LNCaP clone FGC (cell line): Measurements from ENCODE around the gene KPNA3.

Experiments used
- DNase-seq: peaks from one replicate; pipeline ENCODE4 v3.0.0-alpha.2; 2011; ENCODE audit warnings: low read depth
- H3K4me3 ChIP-seq: 2 replicates; pipeline ENCODE4 v1.5.1; 2011; ENCODE audit warnings: mild to moderate bottlenecking, low read depth, low read length, control low read depth
- TF ChIP-seq, protein P1 (sequence below): IDR thresholded peaks from 2 replicates; pipeline ENCODE4 v1.5.1; 2012; ENCODE audit warnings: mild to moderate bottlenecking; ENCODE audit not compliant: control insufficient read depth, insufficient read depth; ENCODE audit errors: extremely low read depth

The KPNA3 gene

DNA sequence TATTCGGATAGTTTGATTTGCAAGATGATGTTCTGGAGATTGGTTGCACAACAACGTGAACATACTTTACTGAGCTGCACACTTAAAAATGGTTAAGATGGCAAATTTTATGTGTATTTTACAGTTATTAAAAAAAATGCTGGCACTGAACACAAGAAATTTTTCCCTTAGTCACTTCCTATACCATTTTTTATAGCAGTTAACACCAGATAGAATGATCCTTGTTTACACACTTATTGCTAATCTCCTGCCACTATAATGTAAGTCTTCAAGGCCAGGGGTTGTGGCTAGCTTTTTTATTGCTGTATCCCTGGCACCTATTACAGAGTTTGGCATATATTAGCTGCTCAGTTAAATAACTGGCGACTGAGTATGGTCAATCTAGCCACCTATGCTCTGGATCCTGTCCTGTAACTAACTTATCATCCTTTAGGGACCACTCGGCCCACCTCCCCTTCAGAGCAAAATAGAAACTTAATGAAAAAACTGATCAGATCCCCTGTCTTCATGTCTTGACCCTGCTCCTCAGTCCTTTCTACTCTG is 99.2 kb downstream of the KPNA3 start:
- TF ChIP-seq, protein P1, sequence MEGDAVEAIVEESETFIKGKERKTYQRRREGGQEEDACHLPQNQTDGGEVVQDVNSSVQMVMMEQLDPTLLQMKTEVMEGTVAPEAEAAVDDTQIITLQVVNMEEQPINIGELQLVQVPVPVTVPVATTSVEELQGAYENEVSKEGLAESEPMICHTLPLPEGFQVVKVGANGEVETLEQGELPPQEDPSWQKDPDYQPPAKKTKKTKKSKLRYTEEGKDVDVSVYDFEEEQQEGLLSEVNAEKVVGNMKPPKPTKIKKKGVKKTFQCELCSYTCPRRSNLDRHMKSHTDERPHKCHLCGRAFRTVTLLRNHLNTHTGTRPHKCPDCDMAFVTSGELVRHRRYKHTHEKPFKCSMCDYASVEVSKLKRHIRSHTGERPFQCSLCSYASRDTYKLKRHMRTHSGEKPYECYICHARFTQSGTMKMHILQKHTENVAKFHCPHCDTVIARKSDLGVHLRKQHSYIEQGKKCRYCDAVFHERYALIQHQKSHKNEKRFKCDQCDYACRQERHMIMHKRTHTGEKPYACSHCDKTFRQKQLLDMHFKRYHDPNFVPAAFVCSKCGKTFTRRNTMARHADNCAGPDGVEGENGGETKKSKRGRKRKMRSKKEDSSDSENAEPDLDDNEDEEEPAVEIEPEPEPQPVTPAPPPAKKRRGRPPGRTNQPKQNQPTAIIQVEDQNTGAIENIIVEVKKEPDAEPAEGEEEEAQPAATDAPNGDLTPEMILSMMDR: no peak
- no peak for DNase-seq
- H3K4me3 ChIP-seq: no peak overlapping the region

DNA sequence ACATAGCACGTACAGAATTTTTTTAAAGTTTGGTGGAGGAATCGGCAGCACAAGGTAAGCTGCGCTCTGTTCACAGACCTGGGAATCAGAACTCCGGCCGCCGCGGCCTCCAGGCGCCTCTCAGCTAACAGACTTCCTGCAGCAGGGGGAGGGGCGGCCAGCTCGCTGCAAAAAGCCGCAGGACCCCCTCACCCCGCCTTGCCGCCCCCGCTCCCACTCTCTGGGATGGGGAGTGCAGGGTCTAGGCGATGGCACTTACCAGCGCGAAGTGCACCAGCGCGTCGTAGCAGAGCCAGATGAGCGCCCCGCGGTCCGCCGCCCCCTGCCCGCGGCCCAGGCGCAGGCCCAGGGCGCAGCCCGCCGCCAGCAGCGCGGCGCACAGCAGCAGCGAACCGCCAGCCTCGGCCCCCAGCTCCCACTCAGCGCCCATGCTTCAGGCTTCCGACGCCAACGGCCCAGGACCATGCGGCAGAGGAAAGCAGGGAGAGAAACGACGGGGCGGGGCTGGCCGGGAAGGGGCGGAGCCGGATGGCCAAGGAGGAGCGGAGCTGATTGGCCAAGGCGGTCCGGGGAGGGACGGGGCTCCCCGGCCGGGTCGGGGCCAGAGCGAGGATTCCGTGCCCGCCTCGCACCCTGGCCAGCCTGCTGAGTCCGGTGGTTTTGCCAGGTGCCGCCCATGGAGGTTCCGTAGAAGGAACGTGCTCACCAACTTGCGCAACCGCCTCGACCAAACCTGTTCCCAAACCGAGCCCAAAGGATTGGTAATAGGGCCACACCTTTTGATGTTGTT is 101.3 kb downstream of the KPNA3 start, which contains the start of gene EBPL:
Gene EBPL (minus strand): TSS at position 492 of the 790 bp plus-strand sequence. CDS start 62 bp downstream, at position 430.
- H3K4me3 ChIP-seq: peak within 1 kb of the TSS; percentile 60
- DNase-seq: peak; percentile 86
- TF ChIP-seq, protein P1: no peak

DNA sequence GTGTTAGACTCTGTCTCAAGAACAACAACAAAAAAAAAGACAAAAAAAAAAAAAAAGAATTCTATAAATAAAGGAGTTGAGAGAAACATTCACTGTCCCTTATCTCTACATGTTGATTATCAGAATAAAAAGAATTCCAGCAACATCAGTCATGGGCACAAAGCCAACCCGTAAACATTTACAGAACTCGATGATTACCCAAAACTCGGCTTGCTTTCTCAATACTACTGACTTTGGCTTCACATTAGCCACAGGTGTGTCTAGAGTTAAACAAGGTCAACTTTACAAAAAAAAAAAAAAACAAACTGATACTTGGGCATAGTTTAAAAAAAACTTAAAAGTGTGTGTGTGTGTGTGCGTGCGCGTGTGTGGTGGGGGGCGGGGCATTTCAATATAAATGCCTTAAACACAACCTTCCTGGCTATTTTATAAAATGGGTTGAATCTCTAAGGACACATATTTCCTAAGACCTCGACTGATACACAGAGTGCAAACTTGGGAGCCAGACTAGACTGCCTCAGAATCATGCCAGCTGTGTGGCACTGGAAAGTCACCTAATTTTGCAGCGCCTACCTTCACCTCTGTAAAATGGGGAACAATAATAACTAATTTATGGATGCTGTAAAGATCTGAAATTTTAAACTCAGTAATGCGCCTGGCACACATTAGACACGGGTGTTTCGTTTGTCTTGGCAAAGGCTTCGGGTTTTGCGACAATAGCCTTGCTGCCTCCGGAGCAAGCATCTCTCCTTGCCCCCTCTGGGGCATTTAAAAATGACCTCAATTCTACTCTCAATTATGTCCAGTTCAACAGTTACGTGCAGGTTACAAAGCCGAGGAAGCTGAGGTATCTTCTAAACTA is 102.1 kb downstream of the KPNA3 start:
- DNase-seq: peak; percentile 88
- TF ChIP-seq, protein P1: no peak
- H3K4me3 ChIP-seq: peak overlapping the region; percentile 60

DNA sequence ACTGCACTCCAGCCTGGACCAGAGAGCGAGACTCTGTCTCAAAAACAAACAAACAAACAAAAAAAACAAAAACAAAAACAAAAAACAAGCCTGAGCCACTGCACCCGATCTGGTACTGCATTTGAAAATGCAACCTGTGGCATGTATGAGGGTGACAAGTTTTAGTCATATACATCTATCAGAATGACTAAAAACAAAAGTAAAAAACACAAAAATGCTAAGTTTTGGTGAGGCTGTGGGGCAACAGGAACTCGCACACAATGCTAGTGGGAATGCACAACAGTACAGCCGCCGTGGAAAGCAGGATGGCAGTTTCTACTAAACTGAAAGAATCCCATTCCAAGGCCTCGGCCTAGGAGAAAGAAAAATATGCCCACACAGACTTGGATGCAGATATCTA is 109.0 kb downstream of the KPNA3 start:
- DNase-seq: no peak
- TF ChIP-seq, protein P1: no peak
- H3K4me3 ChIP-seq: no peak overlapping the region

DNA sequence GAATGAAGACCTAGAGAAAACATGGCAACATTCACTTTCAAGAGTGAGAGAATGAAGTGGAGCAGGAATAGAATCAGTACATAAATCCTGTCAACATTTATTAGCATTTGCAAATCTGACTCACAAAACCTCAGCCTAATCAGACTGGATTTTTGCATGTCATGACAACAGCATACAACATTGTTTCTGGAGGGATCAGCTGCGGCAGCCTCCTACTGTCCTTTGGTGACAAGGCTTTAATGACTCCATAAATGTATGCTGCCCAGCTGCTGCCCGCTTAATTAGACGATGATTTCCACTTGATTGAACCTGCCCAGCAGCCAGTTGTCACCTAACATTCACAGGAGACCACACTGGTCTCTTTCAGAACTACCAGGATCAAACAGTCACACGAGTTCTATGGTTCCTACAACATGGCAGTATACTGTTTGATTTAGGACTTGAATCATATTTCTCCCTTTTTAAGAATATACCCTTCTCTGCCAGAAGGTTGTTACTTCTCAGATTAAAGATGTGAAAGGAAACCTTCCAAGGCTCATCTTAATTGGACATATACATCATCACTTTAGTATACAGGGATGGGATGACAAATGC is 110.5 kb downstream of the KPNA3 start:
- TF ChIP-seq, protein P1: no peak
- DNase-seq: no peak
- H3K4me3 ChIP-seq: no peak overlapping the region

DNA sequence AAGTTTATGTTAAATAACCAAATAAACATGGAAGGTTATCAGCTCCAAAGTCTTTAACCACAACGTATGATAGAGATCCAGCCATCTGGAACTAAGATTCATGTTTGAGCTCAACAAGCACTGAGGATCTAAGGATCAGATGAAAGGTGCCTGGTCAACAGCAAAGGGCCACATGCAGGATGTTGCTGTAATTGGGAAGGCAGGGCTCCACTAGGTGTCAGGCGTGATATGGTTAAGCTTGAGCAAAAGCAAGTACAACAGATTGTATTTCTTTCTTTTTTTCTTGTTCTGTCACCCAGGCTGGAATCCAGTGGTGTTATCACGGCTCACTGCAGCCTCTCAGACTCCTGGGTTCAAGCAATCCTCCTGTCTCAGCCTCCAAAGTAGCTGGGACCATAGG is 113.2 kb downstream of the KPNA3 start:
- TF ChIP-seq, protein P1: peak; percentile 27; the same call in 1 of the 2 replicates
- no peak for DNase-seq
- H3K4me3 ChIP-seq: no peak overlapping the region
